Measurements from ENCODE around the gene ANP32B. TPM values are rescaled to one million over a fixed set of nuclear protein-coding genes. Genes with fewer than 3 reads are reported as not detected.

Gene ANP32B
- total RNA-seq, 2 experiments from 2014 or later = 32.1 to 389 TPM

DNA sequence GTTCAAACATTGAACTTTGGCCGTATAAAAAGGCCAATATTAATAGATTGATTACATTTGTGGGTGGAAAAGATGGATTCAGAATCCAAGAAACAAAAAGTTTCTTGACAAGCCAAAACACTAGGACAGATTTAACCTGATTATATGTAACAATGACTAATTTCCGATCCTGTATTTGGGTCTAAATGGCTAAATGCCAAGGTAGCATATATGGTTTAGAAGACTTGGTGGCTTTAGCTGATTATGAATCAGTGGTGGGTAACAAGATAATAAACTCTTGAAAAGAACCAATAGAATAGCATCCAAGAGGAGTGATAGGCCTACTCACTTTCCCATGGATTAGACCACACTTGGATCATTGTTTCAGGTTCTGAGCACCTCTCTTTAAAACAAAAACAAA, 21.8 kb upstream of the ANP32B start:
- no peak overlapping the region for H3K4me3 ChIP-seq (ENCODE audit: low read depth, low read length, poor library complexity, severe bottlenecking)
- peaks cover 3% of the 10 kb centered on the region for H3K4me1 ChIP-seq (ENCODE audit: insufficient read depth, low read length, poor library complexity, severe bottlenecking)
- no peak overlapping the region for H3K4me2 ChIP-seq (ENCODE audit: low read length)
- no peaks in the 10 kb centered on the region for H3K36me3 ChIP-seq (ENCODE audit: insufficient read depth, low read length)
- H3K27ac ChIP-seq (ENCODE audit: low read depth, low read length, poor library complexity, severe bottlenecking) = no peak overlapping the region
- H3K9me2 ChIP-seq (ENCODE audit: insufficient read depth, low read length) = no peaks in the 10 kb centered on the region
- intact Hi-C loops (cut with micrococcal nuclease; ENCODE audit: unreplicated experiment) = no loop called here
- ChIA-PET CTCF (ENCODE audit: unreplicated experiment) (interaction anchor here (1.2 kb wide), 1 partner anchor 39 kb away, joined by 3 read pairs; no protein-coding TSS in a partner anchor), POLR2A (interaction anchor here (0.5 kb wide), 1 partner anchor 263 kb away, joined by 5 read pairs; no protein-coding TSS in a partner anchor)
- no peak for DNase-seq (ENCODE audit: low spot score)
- BruUV-seq (replicated peaks) = no TSS peak
- TF ChIP-seq, protein P1, sequence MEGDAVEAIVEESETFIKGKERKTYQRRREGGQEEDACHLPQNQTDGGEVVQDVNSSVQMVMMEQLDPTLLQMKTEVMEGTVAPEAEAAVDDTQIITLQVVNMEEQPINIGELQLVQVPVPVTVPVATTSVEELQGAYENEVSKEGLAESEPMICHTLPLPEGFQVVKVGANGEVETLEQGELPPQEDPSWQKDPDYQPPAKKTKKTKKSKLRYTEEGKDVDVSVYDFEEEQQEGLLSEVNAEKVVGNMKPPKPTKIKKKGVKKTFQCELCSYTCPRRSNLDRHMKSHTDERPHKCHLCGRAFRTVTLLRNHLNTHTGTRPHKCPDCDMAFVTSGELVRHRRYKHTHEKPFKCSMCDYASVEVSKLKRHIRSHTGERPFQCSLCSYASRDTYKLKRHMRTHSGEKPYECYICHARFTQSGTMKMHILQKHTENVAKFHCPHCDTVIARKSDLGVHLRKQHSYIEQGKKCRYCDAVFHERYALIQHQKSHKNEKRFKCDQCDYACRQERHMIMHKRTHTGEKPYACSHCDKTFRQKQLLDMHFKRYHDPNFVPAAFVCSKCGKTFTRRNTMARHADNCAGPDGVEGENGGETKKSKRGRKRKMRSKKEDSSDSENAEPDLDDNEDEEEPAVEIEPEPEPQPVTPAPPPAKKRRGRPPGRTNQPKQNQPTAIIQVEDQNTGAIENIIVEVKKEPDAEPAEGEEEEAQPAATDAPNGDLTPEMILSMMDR (conservative IDR thresholded peaks at IDR 0.05; ENCODE audit: low read length) = no peak
- TF ChIP-seq EZH2phosphoT487 (IDR thresholded peaks at IDR 0.05; ENCODE audit: borderline replicate concordance, low read depth, low read length) = no peak
- H3K79me2 ChIP-seq (ENCODE audit: insufficient read depth, low read depth, low read length) = no peaks in the 10 kb centered on the region
- H2AFZ ChIP-seq (ENCODE audit: low read length) = no peak overlapping the region
- H3K9me3 ChIP-seq (ENCODE audit: low read length) = no peaks in the 10 kb centered on the region
- no peaks in the 10 kb centered on the region for H4K20me1 ChIP-seq (ENCODE audit: insufficient read depth, low read length)

DNA sequence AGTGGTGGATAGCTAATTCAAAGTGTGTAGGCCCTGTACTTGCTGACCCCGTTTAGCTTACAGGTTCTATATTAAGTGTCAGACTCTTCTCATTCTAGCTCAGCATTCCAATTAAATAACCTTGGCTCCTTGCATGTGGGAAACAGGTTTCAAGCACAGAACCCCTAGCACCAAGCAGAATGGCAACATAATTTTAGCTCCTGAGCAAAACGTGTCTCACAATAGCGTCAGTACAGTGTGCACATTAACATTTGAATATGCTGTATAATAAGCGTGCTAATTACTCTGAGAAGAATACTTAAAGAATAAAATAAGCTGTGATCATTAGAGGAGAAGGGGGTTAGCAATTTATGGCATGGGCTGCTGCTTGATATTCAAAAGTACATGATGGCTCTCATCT, 21.0 kb upstream of the ANP32B start:
- POLR2A ChIA-PET = interaction anchor here (0.5 to 1.7 kb wide), 4 partner anchors 10 to 262 kb away, joined by 4 to 5 read pairs (median 4); no protein-coding TSS in a partner anchor
- intact Hi-C loops (cut with micrococcal nuclease; ENCODE audit: unreplicated experiment) = no loop called here
- H3K9me3 ChIP-seq (ENCODE audit: low read length) = no peaks in the 10 kb centered on the region
- H3K27ac ChIP-seq (ENCODE audit: low read depth, low read length, poor library complexity, severe bottlenecking) = no peak overlapping the region
- no peaks in the 10 kb centered on the region for H3K9me2 ChIP-seq (ENCODE audit: insufficient read depth, low read length)
- no peak overlapping the region for H3K4me2 ChIP-seq (ENCODE audit: low read length)
- no peaks in the 10 kb centered on the region for H3K36me3 ChIP-seq (ENCODE audit: insufficient read depth, low read length)
- no peaks in the 10 kb centered on the region for H3K79me2 ChIP-seq (ENCODE audit: insufficient read depth, low read depth, low read length)
- H3K4me3 ChIP-seq (ENCODE audit: low read depth, low read length, poor library complexity, severe bottlenecking) = no peak overlapping the region
- no TSS peak for BruUV-seq (replicated peaks)
- H3K4me1 ChIP-seq (ENCODE audit: insufficient read depth, low read length, poor library complexity, severe bottlenecking) = peaks cover 10% of the 10 kb centered on the region
- H4K20me1 ChIP-seq (ENCODE audit: insufficient read depth, low read length) = no peaks in the 10 kb centered on the region
- no peak for TF ChIP-seq EZH2phosphoT487 (IDR thresholded peaks at IDR 0.05; ENCODE audit: borderline replicate concordance, low read depth, low read length)
- TF ChIP-seq, protein P1 (conservative IDR thresholded peaks at IDR 0.05; ENCODE audit: low read length) = no peak
- no peak overlapping the region for H2AFZ ChIP-seq (ENCODE audit: low read length)
- CTCF ChIA-PET (ENCODE audit: unreplicated experiment) = interaction anchor here (1.2 kb wide), 1 partner anchor 39 kb away, joined by 3 read pairs; no protein-coding TSS in a partner anchor
- DNase-seq (ENCODE audit: low spot score) = no peak

DNA sequence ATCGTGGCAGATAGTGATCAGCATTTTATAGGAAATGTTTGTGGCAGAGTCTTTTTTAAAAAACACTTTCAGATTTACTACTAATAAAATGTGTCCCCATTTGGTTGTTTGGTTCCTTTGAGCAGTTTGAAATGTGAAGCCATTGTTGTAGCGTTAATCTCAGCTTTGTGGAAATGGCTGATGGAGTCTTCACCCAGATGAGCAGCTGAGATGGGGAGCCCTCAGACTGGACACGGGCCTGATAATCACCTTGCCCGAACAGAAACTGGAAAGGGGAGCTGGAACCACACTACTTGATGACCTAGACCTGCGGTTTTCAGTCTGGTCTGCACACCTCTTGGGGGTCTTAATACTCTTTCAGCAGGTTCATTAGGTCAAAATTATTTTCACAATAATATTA, 20.6 kb upstream of the ANP32B start:
- Histone ChIP-seq H3K4me3 (ENCODE audit: low read depth, low read length, poor library complexity, severe bottlenecking) (no peak overlapping the region), H3K27ac (ENCODE audit: low read depth, low read length, poor library complexity, severe bottlenecking) (no peak overlapping the region), H2AFZ (ENCODE audit: low read length) (no peak overlapping the region), H4K20me1 (ENCODE audit: insufficient read depth, low read length) (no peaks in the 10 kb centered on the region), H3K4me2 (ENCODE audit: low read length) (no peak overlapping the region), H3K79me2 (ENCODE audit: insufficient read depth, low read depth, low read length) (no peaks in the 10 kb centered on the region), H3K9me2 (ENCODE audit: insufficient read depth, low read length) (no peaks in the 10 kb centered on the region), H3K9me3 (ENCODE audit: low read length) (no peaks in the 10 kb centered on the region), H3K4me1 (ENCODE audit: insufficient read depth, low read length, poor library complexity, severe bottlenecking) (peaks cover 12% of the 10 kb centered on the region), H3K36me3 (ENCODE audit: insufficient read depth, low read length) (no peaks in the 10 kb centered on the region)
- intact Hi-C loops (cut with micrococcal nuclease; ENCODE audit: unreplicated experiment) = no loop called here
- ChIA-PET POLR2A (interaction anchor here (1.1 to 1.7 kb wide), 4 partner anchors 9 to 55 kb away, joined by 4 read pairs; partner anchors contain the start of gene TRMO), CTCF (ENCODE audit: unreplicated experiment) (interaction anchor here (1.2 kb wide), 1 partner anchor 40 kb away, joined by 3 read pairs; no protein-coding TSS in a partner anchor)
- TF ChIP-seq, protein P1 (conservative IDR thresholded peaks at IDR 0.05; ENCODE audit: low read length) = no peak
- no peak for TF ChIP-seq EZH2phosphoT487 (IDR thresholded peaks at IDR 0.05; ENCODE audit: borderline replicate concordance, low read depth, low read length)
- BruUV-seq (replicated peaks) = no TSS peak
- no peak for DNase-seq (ENCODE audit: low spot score)

Data from OCI-LY7 (cell line).